Renal cortical epithelial cell (primary cell): ENCODE data around the gene CASP10. TPM values are rescaled to one million over a fixed set of nuclear protein-coding genes. Genes with fewer than 3 reads are reported as not detected.
"Not testable (repeated sequence)": the region's sequence is repeated elsewhere in the genome, so short reads cannot be mapped to it uniquely, and the experiment has no call there.

ENCODE experiments used
- DNase-seq: peaks from one replicate; pipeline ENCODE4 v3.0.0-alpha.2; 2011; ENCODE audit warnings: low read depth
- total RNA-seq: library from RNA; depleted of rRNA; stranded (reverse); fragments of >200 nt; gene quantifications from 2 replicates; pipeline ENCODE4 v1.2.3, GENCODE V29; 2014

CASP10 gene
- total RNA-seq, 1 donor from 2014 or later = 24.1 TPM

- DNase-seq = peak; percentile 90
Observed at GRCh38 chr2:201233192-201233811, 50.4 kb downstream of the CASP10 start.

- no peak for DNase-seq
Observed at GRCh38 chr2:201233812-201234662, 51.1 kb downstream of the CASP10 start.

- DNase-seq = peak; percentile 57
Observed at GRCh38 chr2:201234663-201235135, 51.8 kb downstream of the CASP10 start.

GRCh38 chr2:201235860-201236811, 53.2 kb downstream of the CASP10 start:
- peak; percentile 74 for DNase-seq

GRCh38 chr2:201237486-201238123, 54.7 kb downstream of the CASP10 start:
- no peak for DNase-seq

GRCh38 chr2:201239167-201239935, 56.4 kb downstream of the CASP10 start:
- not testable (repeated sequence) for DNase-seq

GRCh38 chr2:201242571-201243277, 59.8 kb downstream of the CASP10 start:
- no peak for DNase-seq

GRCh38 chr2:201244829-201245228, 61.9 kb downstream of the CASP10 start:
- DNase-seq = no peak

GRCh38 chr2:201246280-201246679, 63.3 kb downstream of the CASP10 start:
- no peak for DNase-seq

GRCh38 chr2:201248288-201248844, 65.4 kb downstream of the CASP10 start:
- DNase-seq = no peak

GRCh38 chr2:201249889-201250288, 66.9 kb downstream of the CASP10 start:
- no peak for DNase-seq

GRCh38 chr2:201250741-201251140, 67.8 kb downstream of the CASP10 start:
- no peak for DNase-seq

GRCh38 chr2:201254081-201254730, 71.3 kb downstream of the CASP10 start:
- DNase-seq = peak; percentile 75

- DNase-seq = no peak
Observed at GRCh38 chr2:201255408-201256033, 72.6 kb downstream of the CASP10 start.

GRCh38 chr2:201256082-201256481, 73.1 kb downstream of the CASP10 start:
- no peak for DNase-seq

- no peak for DNase-seq
Observed at GRCh38 chr2:201257381-201257955, 74.5 kb downstream of the CASP10 start.

- peak; percentile 95 for DNase-seq
Observed at GRCh38 chr2:201257956-201258665, 75.2 kb downstream of the CASP10 start.
